CD4-positive, alpha-beta memory T cell (primary cell): ENCODE results near the gene RPL41. TPM values are rescaled to one million over a fixed set of nuclear protein-coding genes. Genes with fewer than 3 reads are reported as not detected.

ENCODE experiments used
- CTCF ChIA-PET: fragments of 350-600 bp; sonication (Branson Sonifier 250); formaldehyde crosslinking; loops from one replicate; lab custom pipeline; 2021; ENCODE audit warnings: inconsistent platforms; ENCODE audit not compliant: partially characterized antibody; lab: Charles Lee
- POLR2A ChIA-PET: fragments of 350-600 bp; sonication (Branson Sonifier 250); formaldehyde crosslinking; loops from one replicate; lab custom pipeline; 2021; ENCODE audit not compliant: partially characterized antibody; lab: Charles Lee
- DNase-seq, 5 donors: peaks; one replicate each; pipeline versions ENCODE4 v3.0.0 to v3.0.0-alpha.2; 2020 to 2022; ENCODE audit warnings: mixed read lengths in 1 of 5
- H3K27ac ChIP-seq: one replicate; pipeline ENCODE4 v1.7.0; 2013; ENCODE audit warnings: low read depth, low read length
- H3K27me3 ChIP-seq: 2 replicates; pipeline ENCODE4 v1.7.0; 2013; ENCODE audit warnings: mild to moderate bottlenecking, low read length, moderate library complexity; ENCODE audit not compliant: insufficient read depth
- H3K36me3 ChIP-seq: 2 replicates; pipeline ENCODE4 v1.7.0; 2013; ENCODE audit warnings: mild to moderate bottlenecking, low read length, moderate library complexity; ENCODE audit not compliant: insufficient read depth
- H3K4me1 ChIP-seq: 2 replicates; pipeline ENCODE4 v1.7.0; 2013; ENCODE audit warnings: mild to moderate bottlenecking, low read length, moderate library complexity; ENCODE audit not compliant: insufficient read depth
- H3K4me3 ChIP-seq, 2 donors: one replicate each; pipeline ENCODE4 v1.7.0; 2013; ENCODE audit warnings: low read length in 2 of 2, mild to moderate bottlenecking in 1 of 2
- H3K9me3 ChIP-seq, 2 donors: one replicate each; pipeline ENCODE4 v1.7.0; 2013; ENCODE audit warnings: low read length in 2 of 2, control low read depth in 1 of 2; ENCODE audit not compliant: control insufficient read depth in 1 of 2
- H3K27ac Mint-ChIP-seq, 7 donors: one replicate each; pipeline ENCODE4 v1.8.0; 2020 to 2021; ENCODE audit warnings: mixed read lengths in 7 of 7, mild to moderate bottlenecking in 6 of 7, inconsistent platforms in 3 of 7, moderate library complexity in 3 of 7
- H3K27me3 Mint-ChIP-seq, 2 donors: one replicate each; pipeline ENCODE4 v1.8.0; 2020 to 2021; ENCODE audit warnings: mixed read lengths in 2 of 2
- H3K36me3 Mint-ChIP-seq, 2 donors: one replicate each; pipeline ENCODE4 v1.8.0; 2020 to 2021; ENCODE audit warnings: mixed read lengths in 2 of 2, inconsistent platforms in 1 of 2, mild to moderate bottlenecking in 1 of 2
- H3K4me1 Mint-ChIP-seq, 4 donors: one replicate each; pipeline ENCODE4 v1.8.0; 2020 to 2021; ENCODE audit warnings: mixed read lengths in 4 of 4, mild to moderate bottlenecking in 1 of 4
- H3K4me3 Mint-ChIP-seq, 8 donors: one replicate each; pipeline ENCODE4 v1.8.0; 2020 to 2021; ENCODE audit warnings: mixed read lengths in 8 of 8, mild to moderate bottlenecking in 7 of 8, moderate library complexity in 6 of 8, inconsistent platforms in 3 of 8
- H3K9me3 Mint-ChIP-seq, 8 donors: one replicate each; pipeline ENCODE4 v1.8.0; 2020 to 2021; ENCODE audit warnings: mixed read lengths in 8 of 8, mild to moderate bottlenecking in 5 of 8, inconsistent platforms in 3 of 8, moderate library complexity in 1 of 8
- intact Hi-C: fragments of 100-400 bp; cut with micrococcal nuclease; formaldehyde crosslinking; loops from one replicate; pipeline ENCODE4 v1.15.1; 2023
- polyA plus RNA-seq, 2 donors: library from polyadenylated mRNA; unstranded; fragments of 300-500 nt; fragmentation: Illumina TruSeq; gene quantifications; one replicate each; pipeline ENCODE4 v1.2.3, GENCODE V29; 2021
- total RNA-seq, 2 experiments: library from RNA; stranded (reverse); gene quantifications; one replicate each; pipeline ENCODE4 v1.2.3, GENCODE V29; 2021

RPL41 gene
- total and polyA plus RNA-seq, 4 experiments from 2014 or later: 5,438 to 8,691 (median 5,893) TPM

GRCh38 chr12:56163533-56164344 is 47.3 kb downstream of the RPL41 start:
- CTCF ChIA-PET: interaction anchor here (1.0 to 2.3 kb wide), 6 partner anchors 19 to 46 kb away, joined by 3 to 8 read pairs (median 5); partner anchors contain the start of gene ZC3H10
- Histone ChIP-seq H3K27me3 (no peaks in the 10 kb centered on the region), H3K27ac (no peak overlapping the region), H3K36me3 (peaks cover 65% of the 10 kb centered on the region), H3K4me1 (peaks cover 30% of the 10 kb centered on the region), H3K9me3 (no peaks in the 10 kb centered on the region), H3K4me3 (no peak overlapping the region)
- POLR2A ChIA-PET: interaction anchor here (1.0 to 10.8 kb wide), 14 partner anchors 8 to 304 kb away, joined by 3 to 236 read pairs (median 8); partner anchors contain the start of genes ESYT1, PA2G4, RPL41 and SMARCC2
- Mint-ChIP-seq H3K4me3 (peak overlapping the region in 2 of 8 donors; percentile 15 to 36), H3K27ac (peak overlapping the region; percentile 9 to 96 (median 53)), H3K4me1 (peaks cover 22 to 46% (median 31%) of the 10 kb centered on the region in 4 donors), H3K9me3 (no peaks in the 10 kb centered on the region), H3K27me3 (no peaks in the 10 kb centered on the region), H3K36me3 (peaks cover 48 to 78% of the 10 kb centered on the region in 2 donors)
- intact Hi-C loops: no loop called here
- DNase-seq: no peak

- intact Hi-C loops: no loop called here
- Histone ChIP-seq H3K9me3 (no peaks in the 10 kb centered on the region), H3K36me3 (peaks cover 71% of the 10 kb centered on the region), H3K27me3 (no peaks in the 10 kb centered on the region), H3K4me1 (peaks cover 26% of the 10 kb centered on the region), H3K4me3 (no peak overlapping the region), H3K27ac (no peak overlapping the region)
- POLR2A ChIA-PET: interaction anchor here (1.0 to 4.1 kb wide), 6 partner anchors 12 to 300 kb away, joined by 4 to 20 read pairs (median 8); partner anchors contain the start of genes ESYT1 and PA2G4
- Mint-ChIP-seq H3K27me3 (no peaks in the 10 kb centered on the region), H3K4me3 (peak overlapping the region in 1 of 8 donors; percentile 36), H3K4me1 (peaks cover 17 to 40% (median 26%) of the 10 kb centered on the region in 4 donors), H3K9me3 (no peaks in the 10 kb centered on the region), H3K36me3 (peaks cover 48 to 75% of the 10 kb centered on the region in 2 donors), H3K27ac (peak overlapping the region in 3 of 7 donors; percentile 35 to 96 (median 42))
- CTCF ChIA-PET: interaction anchor here (2.3 kb wide), 1 partner anchor 24 kb away, joined by 8 read pairs; no protein-coding TSS in a partner anchor
- DNase-seq: no peak
Observed at GRCh38 chr12:56164345-56164729, 47.9 kb downstream of the RPL41 start.

- Mint-ChIP-seq H3K27me3 (no peaks in the 10 kb centered on the region), H3K4me1 (peaks cover 9 to 30% (median 16%) of the 10 kb centered on the region in 4 donors), H3K4me3 (no peak overlapping the region), H3K27ac (peak overlapping the region in 6 of 7 donors; percentile 6 to 86 (median 64)), H3K36me3 (peaks cover 49 to 75% of the 10 kb centered on the region in 2 donors), H3K9me3 (no peaks in the 10 kb centered on the region)
- Histone ChIP-seq H3K36me3 (peaks cover 73% of the 10 kb centered on the region), H3K9me3 (no peaks in the 10 kb centered on the region), H3K27me3 (no peaks in the 10 kb centered on the region), H3K27ac (no peak overlapping the region), H3K4me1 (peaks cover 16% of the 10 kb centered on the region), H3K4me3 (no peak overlapping the region)
- ChIA-PET POLR2A (interaction anchor here (0.9 to 2.7 kb wide), 9 partner anchors 23 to 299 kb away, joined by 3 to 16 read pairs (median 4); partner anchors contain the start of genes ESYT1, RNF41 and ZC3H10), CTCF (interaction anchor here (0.9 to 2.3 kb wide), 5 partner anchors 23 to 299 kb away, joined by 3 to 8 read pairs (median 6); partner anchors contain the start of genes RNF41 and ZC3H10)
- no peak for DNase-seq
- intact Hi-C loops: no loop called here
Observed at GRCh38 chr12:56165369-56165768, 48.9 kb downstream of the RPL41 start.

Other genes with a start within 250 kb of the RPL41 start
- 10 to 100 TPM; 35.7 to 39.3 TPM for gene PYM1, start 188.7 kb upstream of the RPL41 start, total RNA-seq
- 10 to 100 TPM; 75.1 to 86.9 TPM for gene PYM1, start 188.7 kb upstream of the RPL41 start, polyA plus RNA-seq
- 1,000 to 10,000 TPM; 1,301 to 1,410 TPM for gene DGKA, start 185.5 kb upstream of the RPL41 start, total RNA-seq
- 100 to 1,000 TPM; 195 to 493 TPM for gene DGKA, start 185.5 kb upstream of the RPL41 start, polyA plus RNA-seq
- gene PMEL, start 150.6 kb upstream of the RPL41 start, total RNA-seq: not detected
- not detected for gene PMEL, start 150.6 kb upstream of the RPL41 start, polyA plus RNA-seq
- 10 to 100 TPM; 17.5 to 21.5 TPM for gene CDK2, start 149.8 kb upstream of the RPL41 start, total RNA-seq
- 1 to 10 TPM; 4.7 to 5.7 TPM for gene CDK2, start 149.8 kb upstream of the RPL41 start, polyA plus RNA-seq
- 100 to 1,000 TPM; 106 to 112 TPM for gene RAB5B, start 142.6 kb upstream of the RPL41 start, total RNA-seq
- 10 to 100 TPM; 67.5 to 80.8 TPM for gene RAB5B, start 142.6 kb upstream of the RPL41 start, polyA plus RNA-seq
- gene SUOX, start 119.4 kb upstream of the RPL41 start, total RNA-seq: 1 to 10 TPM; 5.4 to 5.9 TPM
- not detected for gene SUOX, start 119.4 kb upstream of the RPL41 start, polyA plus RNA-seq
- 1 to 10 TPM; 7.2 to 7.9 TPM for gene IKZF4, start 95.6 kb upstream of the RPL41 start, total RNA-seq
- gene IKZF4, start 95.6 kb upstream of the RPL41 start, polyA plus RNA-seq: 1 to 10 TPM in 1 of 2 donors, under 1 TPM in 1; 0.37 to 2.2 TPM
- 10 to 100 TPM; 55.6 to 55.8 TPM for gene RPS26, start 74.7 kb upstream of the RPL41 start, total RNA-seq
- 1,000 to 10,000 TPM in 1 of 2 donors, 100 to 1,000 TPM in 1; 386 to 1,449 TPM for gene RPS26, start 74.7 kb upstream of the RPL41 start, polyA plus RNA-seq
- gene ERBB3, start 36.5 kb upstream of the RPL41 start, total RNA-seq: 1 to 10 TPM; 5.9 to 6.9 TPM
- gene ERBB3, start 36.5 kb upstream of the RPL41 start, polyA plus RNA-seq: under 1 TPM; 0.61 to 0.70 TPM
- gene PA2G4, start 12.1 kb upstream of the RPL41 start, total RNA-seq: 100 to 1,000 TPM; 106 to 108 TPM
- 100 to 1,000 TPM; 204 to 223 TPM for gene PA2G4, start 12.1 kb upstream of the RPL41 start, polyA plus RNA-seq
- gene ZC3H10, start 1.6 kb downstream of the RPL41 start, total RNA-seq: 10 to 100 TPM; 16.3 to 19.6 TPM
- 1 to 10 TPM in 1 of 2 donors, under 1 TPM in 1; 0.27 to 3.9 TPM for gene ZC3H10, start 1.6 kb downstream of the RPL41 start, polyA plus RNA-seq
- gene ESYT1, start 11.6 kb downstream of the RPL41 start, total RNA-seq: 100 to 1,000 TPM; 249 to 258 TPM
- gene ESYT1, start 11.6 kb downstream of the RPL41 start, polyA plus RNA-seq: 100 to 1,000 TPM; 395 to 690 TPM
- gene MYL6B, start 36.0 kb downstream of the RPL41 start, total RNA-seq: 1 to 10 TPM; 2.6 to 3.4 TPM
- gene MYL6B, start 36.0 kb downstream of the RPL41 start, polyA plus RNA-seq: 1 to 10 TPM; 1.8 to 4.8 TPM
- gene MYL6, start 41.7 kb downstream of the RPL41 start, total RNA-seq: 100 to 1,000 TPM; 567 to 589 TPM
- gene MYL6, start 41.7 kb downstream of the RPL41 start, polyA plus RNA-seq: 1,000 to 10,000 TPM; 2,141 to 3,317 TPM
- gene SMARCC2, start 72.8 kb downstream of the RPL41 start, total RNA-seq: 100 to 1,000 TPM; 192 to 199 TPM
- gene SMARCC2, start 72.8 kb downstream of the RPL41 start, polyA plus RNA-seq: 10 to 100 TPM; 27.0 to 90.9 TPM
- gene RNF41, start 105.3 kb downstream of the RPL41 start, total RNA-seq: 10 to 100 TPM; 38.1 to 44.8 TPM
- gene RNF41, start 105.3 kb downstream of the RPL41 start, polyA plus RNA-seq: 10 to 100 TPM; 33.2 to 46.7 TPM
- gene NABP2, start 107.7 kb downstream of the RPL41 start, total RNA-seq: 10 to 100 TPM; 16.9 to 19.1 TPM
- 1 to 10 TPM; 4.1 to 4.7 TPM for gene NABP2, start 107.7 kb downstream of the RPL41 start, polyA plus RNA-seq
- gene SLC39A5, start 113.4 kb downstream of the RPL41 start, total RNA-seq: 1 to 10 TPM in 1 of 2 experiments, under 1 TPM in 1; 0.64 to 2.1 TPM
- not detected for gene SLC39A5, start 113.4 kb downstream of the RPL41 start, polyA plus RNA-seq
- 10 to 100 TPM; 44.1 to 44.5 TPM for gene ANKRD52, start 141.8 kb downstream of the RPL41 start, total RNA-seq
- 10 to 100 TPM in 1 of 2 donors, 1 to 10 TPM in 1; 3.4 to 25.1 TPM for gene ANKRD52, start 141.8 kb downstream of the RPL41 start, polyA plus RNA-seq
- 10 to 100 TPM; 35.3 to 38.6 TPM for gene COQ10A, start 150.3 kb downstream of the RPL41 start, total RNA-seq
- gene COQ10A, start 150.3 kb downstream of the RPL41 start, polyA plus RNA-seq: 10 to 100 TPM in 1 of 2 donors, 1 to 10 TPM in 1; 8.7 to 11.7 TPM
- gene CS, start 183.7 kb downstream of the RPL41 start, total RNA-seq: 100 to 1,000 TPM; 134 to 136 TPM
- gene CS, start 183.7 kb downstream of the RPL41 start, polyA plus RNA-seq: 10 to 100 TPM; 73.1 to 98.7 TPM
- 10 to 100 TPM; 93.5 to 95.8 TPM for gene CNPY2, start 199.4 kb downstream of the RPL41 start, total RNA-seq
- 100 to 1,000 TPM; 174 to 184 TPM for gene CNPY2, start 199.4 kb downstream of the RPL41 start, polyA plus RNA-seq
- 100 to 1,000 TPM; 193 to 203 TPM for gene PAN2, start 217.4 kb downstream of the RPL41 start, total RNA-seq
- 10 to 100 TPM in 1 of 2 donors, 1 to 10 TPM in 1; 5.6 to 10.2 TPM for gene PAN2, start 217.4 kb downstream of the RPL41 start, polyA plus RNA-seq
- 10 to 100 TPM; 34.1 to 34.4 TPM for gene IL23A, start 222.3 kb downstream of the RPL41 start, total RNA-seq
- 10 to 100 TPM; 30.3 to 40.1 TPM for gene IL23A, start 222.3 kb downstream of the RPL41 start, polyA plus RNA-seq
- 100 to 1,000 TPM; 192 to 193 TPM for gene STAT2, start 243.5 kb downstream of the RPL41 start, total RNA-seq
- 10 to 100 TPM; 74.4 to 80.6 TPM for gene STAT2, start 243.5 kb downstream of the RPL41 start, polyA plus RNA-seq
- gene APOF, start 246.2 kb downstream of the RPL41 start, total RNA-seq: not detected
- not detected for gene APOF, start 246.2 kb downstream of the RPL41 start, polyA plus RNA-seq